Activated naive CD4-positive, alpha-beta T cell treated with anti-CD3 and anti-CD28 coated beads, Interleukin-2, amount 50 U/mL, for 16 hours (primary cell): ENCODE results near the gene ACTN1.
A peak's percentile ranks its signal among the peaks of the same experiment; 100 is the strongest.
"Not testable (repeated sequence)": the region's sequence is repeated elsewhere in the genome, so short reads cannot be mapped to it uniquely, and the experiment has no call there.

Source experiments
- DNase-seq: peaks from one replicate; pipeline ENCODE4 v3.0.0-alpha.2; 2020

Gene ACTN1

GRCh38 chr14:68986225-68986624, 7.1 kb upstream of the ACTN1 start:
- DNase-seq = no peak

GRCh38 chr14:68984686-68985085, 5.6 kb upstream of the ACTN1 start:
- no peak for DNase-seq

- DNase-seq = no peak
These were observed 4.1 kb upstream of the ACTN1 start for GRCh38 chr14:68983191-68983590.

GRCh38 chr14:68982581-68982980, 3.5 kb upstream of the ACTN1 start:
- no peak for DNase-seq

GRCh38 chr14:68981539-68981976, 2.5 kb upstream of the ACTN1 start:
- DNase-seq = no peak

- no peak for DNase-seq
These were observed 2.0 kb upstream of the ACTN1 start for GRCh38 chr14:68981139-68981538.

GRCh38 chr14:68979722-68980451, 785 bp upstream of the ACTN1 start:
- no peak for DNase-seq

GRCh38 chr14:68978172-68978911, 760 bp downstream of the ACTN1 start:
- peak; percentile 51 for DNase-seq

GRCh38 chr14:68977718-68978171, 1.4 kb downstream of the ACTN1 start:
- DNase-seq = peak; percentile 35

- DNase-seq = no peak
These were observed 1.9 kb downstream of the ACTN1 start for GRCh38 chr14:68977180-68977717.

GRCh38 chr14:68976160-68977067, 2.7 kb downstream of the ACTN1 start:
- no peak for DNase-seq

GRCh38 chr14:68975667-68976066, 3.4 kb downstream of the ACTN1 start:
- no peak for DNase-seq

GRCh38 chr14:68974759-68975347, 4.2 kb downstream of the ACTN1 start:
- no peak for DNase-seq

GRCh38 chr14:68973639-68974038, 5.5 kb downstream of the ACTN1 start:
- DNase-seq = no peak

- not testable (repeated sequence) for DNase-seq
These were observed 5.9 kb downstream of the ACTN1 start for GRCh38 chr14:68973219-68973565.

- DNase-seq = no peak
These were observed 6.4 kb downstream of the ACTN1 start for GRCh38 chr14:68972507-68973218.

- no peak for DNase-seq
These were observed 7.6 kb downstream of the ACTN1 start for GRCh38 chr14:68971411-68972035.

GRCh38 chr14:68970736-68971135, 8.4 kb downstream of the ACTN1 start:
- DNase-seq = no peak

- DNase-seq = no peak
These were observed 9.0 kb downstream of the ACTN1 start for GRCh38 chr14:68970038-68970612.

- DNase-seq = no peak
These were observed 9.6 kb downstream of the ACTN1 start for GRCh38 chr14:68969278-68970033.
